Gastroesophageal sphincter (tissue), 4 donors: ENCODE measurements around the gene RABL6. TPM values are rescaled to one million over a fixed set of nuclear protein-coding genes. Genes with fewer than 3 reads are reported as not detected.
"Not testable (repeated sequence)": the region's sequence is repeated elsewhere in the genome, so short reads cannot be mapped to it uniquely, and the experiment has no call there.

Experiments used
- ATAC-seq: fragments of 150-250 bp; one replicate; pipeline ENCODE4 v1.9.1; 2016; ENCODE audit warnings: mild to moderate bottlenecking, moderate library complexity
- H3K27ac ChIP-seq, 4 donors: fragments of 200-600 bp; sonication (generic) in 3 of 4; 1 replicate in 3 of 4; 2 replicates in 1 of 4; pipeline ENCODE4 v1.5.1; 2016 to 2019
- H3K27me3 ChIP-seq: fragments of 200-600 bp; sonication (generic); one replicate; pipeline ENCODE4 v1.5.1; 2019
- H3K36me3 ChIP-seq, 2 donors: fragments of 200-600 bp; sonication (generic); one replicate each; pipeline ENCODE4 v1.5.1; 2019; ENCODE audit warnings: control low read depth in 1 of 2
- H3K4me1 ChIP-seq, 3 donors: fragments of 200-600 bp; sonication (generic); 1 replicate in 2 of 3; 2 replicates in 1 of 3; pipeline ENCODE4 v1.5.1; 2016 to 2019; ENCODE audit warnings: control low read depth in 2 of 3
- H3K4me3 ChIP-seq, 2 donors: fragments of 200-600 bp; sonication (generic); one replicate each; pipeline ENCODE4 v1.5.1; 2019; ENCODE audit warnings: mild to moderate bottlenecking in 1 of 2, moderate library complexity in 1 of 2
- H3K9me3 ChIP-seq, 3 donors: fragments of 200-600 bp; sonication (generic); one replicate each; pipeline ENCODE4 v1.5.1; 2017 to 2019; ENCODE audit warnings: control low read depth in 2 of 3
- EP300 ChIP-seq: sonication (generic); formaldehyde crosslinking; IDR thresholded peaks from one replicate; pipeline ENCODE4 v1.6.1; 2017; ENCODE audit warnings: antibody characterized with exemption, mild to moderate bottlenecking
- POLR2A ChIP-seq, 2 donors: fragments of 450-650 bp; IDR thresholded peaks; one replicate each; pipeline ENCODE4 v1.6.1; 2017; ENCODE audit warnings: antibody characterized with exemption in 2 of 2, mild to moderate bottlenecking in 2 of 2, moderate library complexity in 1 of 2
- POLR2AphosphoS5 ChIP-seq: sonication (generic); formaldehyde crosslinking; IDR thresholded peaks from one replicate; pipeline ENCODE4 v1.6.1; 2017; ENCODE audit warnings: antibody characterized with exemption
- WGBS, 2 donors: methylation state at CpG; one replicate each; pipeline ENCODE4 v1.1.5; 2018; ENCODE audit warnings: low coverage in 1 of 2; 5-methylcytosine and 5-hydroxymethylcytosine counted together
- total RNA-seq, 4 donors: library from RNA; depleted of rRNA; stranded (reverse); fragments of >200 nt; gene quantifications; one replicate each; pipeline ENCODE4 v1.1.0, GENCODE V29; 2016
- TF ChIP-seq, protein P1 (sequence below), 4 experiments: fragments of 200-600 bp in 2 of 4; fragments of 450-650 bp in 2 of 4; sonication (generic) in 1 of 4; IDR thresholded peaks; one replicate each; pipeline ENCODE4 v1.5.1; 2017 to 2019; ENCODE audit warnings: antibody characterized with exemption in 4 of 4, mild to moderate bottlenecking in 2 of 4, moderate library complexity in 2 of 4

Gene RABL6
- total RNA-seq, 4 donors from 2014 or later = 54.8 to 109 (median 71.2) TPM

DNA sequence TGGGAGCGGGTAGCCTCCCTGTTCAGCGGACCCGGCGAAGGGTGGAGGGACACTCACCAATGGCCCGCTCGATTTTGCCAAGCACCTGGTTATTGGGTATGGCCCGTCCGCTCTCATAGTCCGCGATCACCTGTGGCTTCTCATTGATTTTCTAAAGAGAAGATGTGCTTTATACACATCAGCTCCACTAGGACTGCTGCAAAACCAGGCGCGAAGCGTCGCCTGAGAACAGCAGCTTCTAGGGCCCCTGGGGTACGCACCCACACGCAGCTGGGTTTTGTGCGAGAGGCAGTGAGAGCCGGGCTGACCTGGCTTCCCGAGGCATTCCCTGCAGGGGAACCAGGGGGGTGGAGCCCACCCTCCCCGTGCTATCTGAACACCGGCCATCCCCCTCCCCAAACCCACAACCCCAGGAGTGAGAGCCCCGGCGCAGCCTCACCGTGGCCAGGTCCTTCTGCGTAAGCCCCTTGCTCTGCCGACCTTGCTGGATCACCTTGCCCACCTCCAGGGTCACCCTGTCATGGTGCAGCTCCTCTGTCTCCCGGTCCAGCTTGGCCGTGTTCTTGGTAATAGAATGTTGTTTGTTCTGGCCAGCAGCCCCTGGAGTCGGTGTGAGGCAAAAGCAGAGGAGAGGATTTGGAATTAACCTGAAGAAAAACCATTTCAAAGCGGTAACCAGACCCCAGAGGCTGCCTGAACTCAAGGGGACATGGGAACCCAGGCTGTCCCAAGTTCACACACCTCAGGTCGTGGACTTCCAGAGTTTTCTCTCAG, 55.3 kb downstream of the RABL6 start:
- WGBS, 2 donors = 91 to 100% methylated on average over 4 to 9 of the region's 31 CpGs
- H3K36me3 ChIP-seq = peaks cover 0 to 49% of the 10 kb centered on the region in 2 donors

GRCh38 chr9:136863623-136864273, 56.0 kb downstream of the RABL6 start:
- peaks cover 0 to 49% of the 10 kb centered on the region in 2 donors for H3K36me3 ChIP-seq
- 80 to 96% methylated on average over 3 to 4 of the region's 12 CpGs for WGBS, 2 donors
- H3K4me1 ChIP-seq = peaks cover 3 to 43% (median 15%) of the 10 kb centered on the region in 3 donors

More for the DNA sequence above, 55.3 kb downstream of the RABL6 start:
- no peaks in the 10 kb centered on the region for H3K9me3 ChIP-seq
- no peak for ATAC-seq
- H3K4me1 ChIP-seq = peaks cover 3 to 46% (median 15%) of the 10 kb centered on the region in 3 donors
- H3K27me3 ChIP-seq = no peaks in the 10 kb centered on the region
- H3K27ac ChIP-seq = no peak overlapping the region
- H3K4me3 ChIP-seq = no peak overlapping the region
- no peak for TF ChIP-seq EP300
- no peak for TF ChIP-seq POLR2A (IDR thresholded peaks at IDR 0.05)
- TF ChIP-seq, protein P1, sequence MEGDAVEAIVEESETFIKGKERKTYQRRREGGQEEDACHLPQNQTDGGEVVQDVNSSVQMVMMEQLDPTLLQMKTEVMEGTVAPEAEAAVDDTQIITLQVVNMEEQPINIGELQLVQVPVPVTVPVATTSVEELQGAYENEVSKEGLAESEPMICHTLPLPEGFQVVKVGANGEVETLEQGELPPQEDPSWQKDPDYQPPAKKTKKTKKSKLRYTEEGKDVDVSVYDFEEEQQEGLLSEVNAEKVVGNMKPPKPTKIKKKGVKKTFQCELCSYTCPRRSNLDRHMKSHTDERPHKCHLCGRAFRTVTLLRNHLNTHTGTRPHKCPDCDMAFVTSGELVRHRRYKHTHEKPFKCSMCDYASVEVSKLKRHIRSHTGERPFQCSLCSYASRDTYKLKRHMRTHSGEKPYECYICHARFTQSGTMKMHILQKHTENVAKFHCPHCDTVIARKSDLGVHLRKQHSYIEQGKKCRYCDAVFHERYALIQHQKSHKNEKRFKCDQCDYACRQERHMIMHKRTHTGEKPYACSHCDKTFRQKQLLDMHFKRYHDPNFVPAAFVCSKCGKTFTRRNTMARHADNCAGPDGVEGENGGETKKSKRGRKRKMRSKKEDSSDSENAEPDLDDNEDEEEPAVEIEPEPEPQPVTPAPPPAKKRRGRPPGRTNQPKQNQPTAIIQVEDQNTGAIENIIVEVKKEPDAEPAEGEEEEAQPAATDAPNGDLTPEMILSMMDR (IDR thresholded peaks at IDR 0.05) = no peak
- TF ChIP-seq POLR2AphosphoS5 = no peak

DNA sequence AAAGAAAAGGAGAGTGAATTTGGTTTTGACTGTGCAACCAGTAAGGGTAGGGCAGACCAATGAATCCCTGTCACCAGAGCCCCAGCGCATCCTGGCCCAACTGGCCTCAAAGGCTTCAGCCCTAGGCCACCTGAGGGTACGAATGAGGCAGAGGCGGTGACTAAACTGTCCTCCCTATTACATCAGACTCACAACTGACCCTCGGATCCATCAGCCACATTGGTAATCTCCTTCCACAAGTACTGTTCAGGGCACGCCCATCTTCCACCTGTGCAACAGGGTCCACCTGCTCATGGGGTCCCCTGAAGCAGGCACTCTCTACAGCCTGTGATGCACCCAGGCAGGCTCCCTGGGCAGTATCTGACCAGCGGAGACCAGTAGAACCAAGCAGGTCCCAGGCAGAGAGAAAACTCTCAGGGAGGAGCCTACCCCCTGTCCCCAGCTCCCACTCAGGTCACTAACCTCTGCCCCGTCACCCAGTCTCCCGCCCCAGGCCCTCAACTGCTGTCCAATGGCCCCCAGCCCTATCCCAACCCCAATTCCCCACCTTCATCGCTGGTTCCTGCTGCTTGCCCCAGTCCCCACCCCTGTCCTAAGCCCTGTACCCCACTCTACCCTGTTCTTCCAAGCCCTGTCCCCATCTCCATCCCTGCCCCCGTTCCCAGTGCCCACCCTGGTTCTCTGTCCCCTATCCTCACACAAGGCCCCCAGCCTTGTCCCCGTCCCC, 57.5 kb downstream of the RABL6 start:
- H3K4me1 ChIP-seq = peaks cover 3 to 32% (median 11%) of the 10 kb centered on the region in 3 donors
- ATAC-seq = no peak
- no peak for TF ChIP-seq EP300
- no peak for TF ChIP-seq POLR2AphosphoS5
- no peaks in the 10 kb centered on the region for H3K27me3 ChIP-seq
- peak overlapping the region; percentile 86 to 95 for H3K4me3 ChIP-seq
- WGBS, 2 donors = 53 to 91% methylated on average over 4 to 7 of the region's 11 CpGs
- H3K27ac ChIP-seq = peak overlapping the region; percentile 87 to 93 (median 92)
- peaks cover 0 to 45% of the 10 kb centered on the region in 2 donors for H3K36me3 ChIP-seq
- H3K9me3 ChIP-seq = no peaks in the 10 kb centered on the region

More at GRCh38 chr9:136863623-136864273, 56.0 kb downstream of the RABL6 start:
- H3K4me3 ChIP-seq = no peak overlapping the region
- H3K9me3 ChIP-seq = no peaks in the 10 kb centered on the region
- H3K27ac ChIP-seq = no peak overlapping the region
- no peak for ATAC-seq
- TF ChIP-seq EP300 (no peak), POLR2AphosphoS5 (no peak), POLR2A (IDR thresholded peaks at IDR 0.05) (no peak)
- TF ChIP-seq, protein P1 (IDR thresholded peaks at IDR 0.05) = no peak
- no peaks in the 10 kb centered on the region for H3K27me3 ChIP-seq

DNA sequence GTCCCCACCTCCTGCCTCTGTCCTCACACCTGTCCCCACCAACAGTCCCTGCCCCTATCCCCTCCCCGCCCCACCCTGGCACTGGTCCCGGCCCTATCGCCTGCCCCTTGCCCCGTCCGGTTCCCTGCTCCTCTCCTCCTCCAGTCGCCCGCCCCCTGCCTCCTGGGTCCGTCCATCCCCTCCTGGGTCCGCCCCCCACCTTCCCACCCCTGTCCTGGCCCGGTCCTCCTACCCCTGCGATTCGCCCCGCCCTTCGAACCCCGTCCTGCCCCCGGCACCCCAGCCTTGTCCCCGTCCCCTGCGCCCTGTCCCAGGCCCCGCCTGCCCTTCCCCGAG, 58.0 kb downstream of the RABL6 start:
- peak; percentile 20 for ATAC-seq
- 0% methylated on average over 2 of the region's 20 CpGs; no CpG with 5 or more reads in 1 of the 2 donors for WGBS, 2 donors
- Histone ChIP-seq H3K9me3 (no peaks in the 10 kb centered on the region), H3K36me3 (peaks cover 0 to 40% of the 10 kb centered on the region in 2 donors), H3K27me3 (no peaks in the 10 kb centered on the region), H3K4me3 (peak overlapping the region; percentile 86 to 95), H3K27ac (peak overlapping the region; percentile 87 to 93 (median 92)), H3K4me1 (peaks cover 3 to 32% (median 11%) of the 10 kb centered on the region in 3 donors)
- TF ChIP-seq EP300 (no peak), POLR2A (IDR thresholded peaks at IDR 0.05) (no peak), POLR2AphosphoS5 (no peak)
- TF ChIP-seq, protein P1 (IDR thresholded peaks at IDR 0.05) = no peak

DNA sequence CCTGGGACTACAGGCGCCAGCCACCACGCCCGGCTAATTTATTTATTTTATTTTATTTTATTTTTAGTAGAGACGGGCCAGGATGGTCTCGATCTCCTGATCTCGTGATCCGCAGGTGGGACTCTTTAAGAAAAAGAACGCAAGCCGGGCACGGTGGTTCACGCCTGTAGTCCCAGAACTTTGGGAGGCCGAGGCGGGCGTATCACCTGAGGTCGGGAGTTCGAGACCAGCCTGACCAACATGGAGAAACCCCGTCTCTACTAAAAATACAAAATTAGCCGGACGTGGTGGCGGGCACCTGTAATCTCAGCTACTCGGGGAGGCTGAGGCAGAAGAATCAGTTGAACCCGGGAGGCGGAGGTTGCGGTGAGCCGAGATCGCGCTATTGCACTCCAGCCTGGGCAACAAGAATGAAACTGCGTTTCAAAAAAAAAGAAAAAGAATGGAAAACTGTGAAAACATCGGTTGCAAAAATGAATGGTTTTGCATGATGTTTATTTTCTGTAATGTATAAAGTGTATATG, 59.2 kb downstream of the RABL6 start:
- H3K27ac ChIP-seq = peak overlapping the region in 3 of 4 donors; percentile 92 to 93 (median 93)
- 79 to 99% methylated on average over 8 to 16 of the region's 29 CpGs for WGBS, 2 donors
- H3K4me1 ChIP-seq = peaks cover 3 to 32% (median 11%) of the 10 kb centered on the region in 3 donors
- H3K36me3 ChIP-seq = peaks cover 0 to 28% of the 10 kb centered on the region in 2 donors
- not testable (repeated sequence) for H3K9me3 ChIP-seq, ATAC-seq, H3K27me3 ChIP-seq
- peak overlapping the region; percentile 86 to 95 for H3K4me3 ChIP-seq
